Heart left ventricle (tissue), 13 donors: Measurements from ENCODE around the gene SLFNL1.
A peak's percentile ranks its signal among the peaks of the same experiment; 100 is the strongest.

ENCODE experiments used
- CTCF ChIP-seq, 12 donors: fragments of 200-600 bp; sonication (generic) in 4 of 12; IDR thresholded peaks; one replicate each; pipeline versions ENCODE4 v1.5.0 to v1.8.0; 2018 to 2022; ENCODE audit warnings: antibody characterized with exemption in 12 of 12, mild to moderate bottlenecking in 5 of 12
- POLR2A ChIP-seq, 2 donors: fragments of 450-650 bp; IDR thresholded peaks; one replicate each; pipeline ENCODE4 v1.6.1; 2017; ENCODE audit warnings: antibody characterized with exemption in 2 of 2, mild to moderate bottlenecking in 2 of 2, moderate library complexity in 2 of 2
- donor health status: ischemic (EF 13 %, LVEDD 7.1; RV severe dilation, severe dysfunction).
- donor health status: DM: no; HTN: yes; CAD: no.
- donor health status: DM: no; HTN: no; CAD: no.
- donor health status: ischemic (EF 25% LVEDD 6.9; RV normal size, moderate dysfunction).
- donor health status: ischemic (EF 25% LVEDD 5.7; RV mildly dilated, moderate dysfunction).
- donor health status: ischemic (EF 35%, LVEDD 5.7; RV mildly dilated, moderate dysfunction).
- donor health status: nonischemic (EF 11% LVEDD 7.7; RV severe dilation, severe dysfunction).
- donor health status: DM: yes; HTN: yes; CAD: no.
- donor health status: PGD.
- donor health status: ischemic (EF 29% LVEDD 5.4; RV normal size, mild dysfunction).
- donor health status: nonischemic (EF 23%, LVEDD 6.1; RV moderate dilation, normal function).

GRCh38 chr1:40979241-40980067 is 42.1 kb downstream of the SLFNL1 start, which contains the start of gene CTPS1:
- peak in 3 of 12 donors; percentile 11 to 28 (median 18) for TF ChIP-seq CTCF (IDR thresholded peaks at IDR 0.05)
- TF ChIP-seq POLR2A (IDR thresholded peaks at IDR 0.05) = peak in 1 of 2 donors; percentile 53
